GM19351 (cell line): ENCODE measurements around the gene PSMA8.
A peak's percentile ranks its signal among the peaks of the same experiment; 100 is the strongest.
"Not testable (repeated sequence)": the region's sequence is repeated elsewhere in the genome, so short reads cannot be mapped to it uniquely, and the experiment has no call there.

ENCODE experiments used
- ATAC-seq: cut with Tn5 transposase; IDR thresholded peaks from one replicate; pipeline ENCODE4 v1.9.1; 2021; ENCODE audit warnings: mild to moderate bottlenecking, moderate library complexity; ENCODE audit not compliant: unreplicated experiment

Gene PSMA8

GRCh38 chr18:26133652-26134051 lies at the start of gene PSMA8:
Gene PSMA8 (plus strand): TSS chr18:26133869. CDS start chr18:26133966, 97 bp downstream.
- ATAC-seq = no peak

- no peak for ATAC-seq
These were observed 48.6 kb upstream of the PSMA8 start for GRCh38 chr18:26085056-26085455.

GRCh38 chr18:26086959-26087358 lies 46.7 kb upstream of the PSMA8 start:
- ATAC-seq = no peak

- ATAC-seq = no peak
These were observed 45.2 kb upstream of the PSMA8 start for GRCh38 chr18:26088487-26088886.

- peak; percentile 2 for ATAC-seq
These were observed 44.2 kb upstream of the PSMA8 start for GRCh38 chr18:26089293-26090129.

- ATAC-seq = peak; percentile 72
These were observed 43.3 kb upstream of the PSMA8 start, which contains the start of gene SS18 for GRCh38 chr18:26090130-26091046. Gene SS18 (minus strand): TSS chr18:26090613. CDS start chr18:26090569, 44 bp downstream.

- ATAC-seq = peak; percentile 50
These were observed 42.5 kb upstream of the PSMA8 start for GRCh38 chr18:26091047-26091630.

- no peak for ATAC-seq
These were observed 36.8 kb upstream of the PSMA8 start for GRCh38 chr18:26096852-26097251.

GRCh38 chr18:26097563-26097962 lies 36.1 kb upstream of the PSMA8 start:
- no peak for ATAC-seq

GRCh38 chr18:26103579-26103978 lies 30.1 kb upstream of the PSMA8 start:
- ATAC-seq = no peak

GRCh38 chr18:26104035-26104434 lies 29.6 kb upstream of the PSMA8 start:
- no peak for ATAC-seq

GRCh38 chr18:26119246-26119645 lies 14.4 kb upstream of the PSMA8 start:
- no peak for ATAC-seq

- ATAC-seq = no peak
These were observed 12.2 kb upstream of the PSMA8 start for GRCh38 chr18:26121476-26121875.

- not testable (repeated sequence) for ATAC-seq
These were observed 11.7 kb upstream of the PSMA8 start for GRCh38 chr18:26121994-26122393.

- ATAC-seq = no peak
These were observed 5.9 kb upstream of the PSMA8 start for GRCh38 chr18:26127786-26128185.

GRCh38 chr18:26128192-26128591 lies 5.5 kb upstream of the PSMA8 start:
- ATAC-seq = not testable (repeated sequence)

- no peak for ATAC-seq
These were observed 438 bp downstream of the PSMA8 start for GRCh38 chr18:26134107-26134506.

GRCh38 chr18:26135548-26135947 lies 1.9 kb downstream of the PSMA8 start:
- no peak for ATAC-seq

- no peak for ATAC-seq
These were observed 23.7 kb downstream of the PSMA8 start for GRCh38 chr18:26157326-26157725.

- peak; percentile 53 for ATAC-seq
These were observed 25.7 kb downstream of the PSMA8 start for GRCh38 chr18:26159353-26159752.

GRCh38 chr18:26164571-26164970 lies 30.9 kb downstream of the PSMA8 start:
- ATAC-seq = no peak
